Dedifferentiated amniotic fluid mesenchymal stem cell (primary cell): ENCODE data around the gene LDAH.

ENCODE experiments used
- DNase-seq: peaks from one replicate; pipeline ENCODE4 v3.0.0-alpha.2; 2016; ENCODE audit errors: extremely low spot score

LDAH gene

GRCh38 chr2:20781656-20782265 lies 41.1 kb downstream of the LDAH start:
- DNase-seq, result no peak

- DNase-seq, result no peak
Measured at GRCh38 chr2:20771299-20771698, 51.6 kb downstream of the LDAH start.

GRCh38 chr2:20766798-20767644 lies 55.9 kb downstream of the LDAH start:
- DNase-seq, result no peak

- DNase-seq, result no peak
Measured at GRCh38 chr2:20766213-20766612, 56.7 kb downstream of the LDAH start.

GRCh38 chr2:20762945-20763683 lies 59.8 kb downstream of the LDAH start:
- no peak for DNase-seq

- no peak for DNase-seq
Measured at GRCh38 chr2:20759487-20759886, 63.4 kb downstream of the LDAH start.

- DNase-seq, result no peak
Measured at GRCh38 chr2:20758997-20759396, 63.9 kb downstream of the LDAH start.

GRCh38 chr2:20757405-20758090 lies 65.4 kb downstream of the LDAH start:
- DNase-seq, result no peak

- DNase-seq, result no peak
Measured at GRCh38 chr2:20755132-20755800, 67.6 kb downstream of the LDAH start.

- DNase-seq, result no peak
Measured at GRCh38 chr2:20752293-20752692, 70.6 kb downstream of the LDAH start.

- DNase-seq, result no peak
Measured at GRCh38 chr2:20747317-20747716, 75.6 kb downstream of the LDAH start.

- no peak for DNase-seq
Measured at GRCh38 chr2:20745924-20746555, 76.9 kb downstream of the LDAH start.

- no peak for DNase-seq
Measured at GRCh38 chr2:20744366-20745335, 78.2 kb downstream of the LDAH start.

- DNase-seq, result no peak
Measured at GRCh38 chr2:20738772-20739171, 84.1 kb downstream of the LDAH start.

GRCh38 chr2:20737505-20737904 lies 85.4 kb downstream of the LDAH start:
- no peak for DNase-seq

GRCh38 chr2:20728114-20728758 lies 94.7 kb downstream of the LDAH start:
- DNase-seq, result no peak

- DNase-seq, result no peak
Measured at GRCh38 chr2:20726913-20727312, 96.0 kb downstream of the LDAH start.

GRCh38 chr2:20725782-20726181 lies 97.1 kb downstream of the LDAH start:
- DNase-seq, result no peak

- no peak for DNase-seq
Measured at GRCh38 chr2:20724500-20725053, 98.3 kb downstream of the LDAH start.
